ENCODE data around the gene GNPTG.
"Not testable (repeated sequence)": the region's sequence is repeated elsewhere in the genome, so short reads cannot be mapped to it uniquely, and the experiment has no call there.

The GNPTG gene

GRCh38 chr16:1320097-1320496 is 31.6 kb upstream of the GNPTG start:
- DNase-seq, result no peak

- no peak for DNase-seq
These were observed 31.0 kb upstream of the GNPTG start for GRCh38 chr16:1320658-1321240.

GRCh38 chr16:1322407-1322806 is 29.3 kb upstream of the GNPTG start:
- no peak for DNase-seq

- no peak for DNase-seq
These were observed 28.2 kb upstream of the GNPTG start for GRCh38 chr16:1323296-1324239.

GRCh38 chr16:1324286-1324826 is 27.4 kb upstream of the GNPTG start:
- DNase-seq, result no peak

GRCh38 chr16:1325261-1325660 is 26.5 kb upstream of the GNPTG start:
- no peak for DNase-seq

- no peak for DNase-seq
These were observed 25.9 kb upstream of the GNPTG start for GRCh38 chr16:1325673-1326371.

GRCh38 chr16:1326391-1326790 is 25.3 kb upstream of the GNPTG start:
- no peak for DNase-seq

GRCh38 chr16:1326946-1327618 is 24.6 kb upstream of the GNPTG start:
- DNase-seq, result no peak

GRCh38 chr16:1327619-1327947 is 24.1 kb upstream of the GNPTG start:
- no peak for DNase-seq

GRCh38 chr16:1328136-1328535 is 23.6 kb upstream of the GNPTG start:
- not testable (repeated sequence) for DNase-seq

GRCh38 chr16:1328961-1329360 is 22.8 kb upstream of the GNPTG start:
- DNase-seq, result not testable (repeated sequence)

- DNase-seq, result no peak
These were observed 21.3 kb upstream of the GNPTG start for GRCh38 chr16:1330260-1330914.

GRCh38 chr16:1330931-1331711 is 20.6 kb upstream of the GNPTG start:
- no peak for DNase-seq

- peak; percentile 71 for DNase-seq
These were observed 19.8 kb upstream of the GNPTG start for GRCh38 chr16:1331712-1332617.

GRCh38 chr16:1332618-1333148 is 19.0 kb upstream of the GNPTG start:
- DNase-seq, result no peak

GRCh38 chr16:1333149-1333812 is 18.4 kb upstream of the GNPTG start, which contains the start of gene BAIAP3:
Gene BAIAP3 (plus strand): TSS chr16:1333645. CDS start chr16:1338550, 4,905 bp downstream.
- DNase-seq, result no peak

GRCh38 chr16:1333854-1334700 is 17.7 kb upstream of the GNPTG start:
- no peak for DNase-seq

GRCh38 chr16:1334739-1335138 is 17.0 kb upstream of the GNPTG start:
- DNase-seq, result no peak

All from NCI-H510A treated with DMSO at 0.1 percent for 48 hours (cell line).